GM06990 (cell line): ENCODE data around the gene PNMA1.

Experiments used
- DNase-seq: peaks from one replicate; pipeline ENCODE4 v3.0.0-alpha.2; 2011; ENCODE audit not compliant: insufficient read length; ENCODE audit errors: extremely low read depth
- H3K27me3 ChIP-seq: replicated peaks from 2 replicates; pipeline ENCODE4 v1.6.0; 2011; ENCODE audit warnings: low read length; ENCODE audit not compliant: control insufficient read depth, insufficient read depth
- H3K36me3 ChIP-seq: 2 replicates; pipeline ENCODE4 v1.5.1; 2011; ENCODE audit warnings: low read length; ENCODE audit not compliant: control insufficient read depth, insufficient read depth
- H3K4me3 ChIP-seq: replicated peaks from 2 replicates; pipeline ENCODE4 v1.5.1; 2011; ENCODE audit warnings: low read depth, mild to moderate bottlenecking, control low read depth, low read length
- TF ChIP-seq, protein P1 (sequence below): IDR thresholded peaks from 2 replicates; pipeline ENCODE4 v1.5.1; 2011; ENCODE audit warnings: low read length, control low read depth, mild to moderate bottlenecking, inconsistent platforms; ENCODE audit not compliant: insufficient read depth, poor library complexity, severe bottlenecking

The PNMA1 gene

GRCh38 chr14:73759714-73760597 lies 45.8 kb upstream of the PNMA1 start:
- Histone ChIP-seq H3K4me3 (peak overlapping the region; percentile 89), H3K36me3 (0 out of 2 replicates have a peak, but pooled peaks cover 2% of the 10 kb centered on the region), H3K27me3 (no peaks in the 10 kb centered on the region)
- peak; percentile 97 for DNase-seq
- TF ChIP-seq, protein P1, sequence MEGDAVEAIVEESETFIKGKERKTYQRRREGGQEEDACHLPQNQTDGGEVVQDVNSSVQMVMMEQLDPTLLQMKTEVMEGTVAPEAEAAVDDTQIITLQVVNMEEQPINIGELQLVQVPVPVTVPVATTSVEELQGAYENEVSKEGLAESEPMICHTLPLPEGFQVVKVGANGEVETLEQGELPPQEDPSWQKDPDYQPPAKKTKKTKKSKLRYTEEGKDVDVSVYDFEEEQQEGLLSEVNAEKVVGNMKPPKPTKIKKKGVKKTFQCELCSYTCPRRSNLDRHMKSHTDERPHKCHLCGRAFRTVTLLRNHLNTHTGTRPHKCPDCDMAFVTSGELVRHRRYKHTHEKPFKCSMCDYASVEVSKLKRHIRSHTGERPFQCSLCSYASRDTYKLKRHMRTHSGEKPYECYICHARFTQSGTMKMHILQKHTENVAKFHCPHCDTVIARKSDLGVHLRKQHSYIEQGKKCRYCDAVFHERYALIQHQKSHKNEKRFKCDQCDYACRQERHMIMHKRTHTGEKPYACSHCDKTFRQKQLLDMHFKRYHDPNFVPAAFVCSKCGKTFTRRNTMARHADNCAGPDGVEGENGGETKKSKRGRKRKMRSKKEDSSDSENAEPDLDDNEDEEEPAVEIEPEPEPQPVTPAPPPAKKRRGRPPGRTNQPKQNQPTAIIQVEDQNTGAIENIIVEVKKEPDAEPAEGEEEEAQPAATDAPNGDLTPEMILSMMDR, result no peak

DNA sequence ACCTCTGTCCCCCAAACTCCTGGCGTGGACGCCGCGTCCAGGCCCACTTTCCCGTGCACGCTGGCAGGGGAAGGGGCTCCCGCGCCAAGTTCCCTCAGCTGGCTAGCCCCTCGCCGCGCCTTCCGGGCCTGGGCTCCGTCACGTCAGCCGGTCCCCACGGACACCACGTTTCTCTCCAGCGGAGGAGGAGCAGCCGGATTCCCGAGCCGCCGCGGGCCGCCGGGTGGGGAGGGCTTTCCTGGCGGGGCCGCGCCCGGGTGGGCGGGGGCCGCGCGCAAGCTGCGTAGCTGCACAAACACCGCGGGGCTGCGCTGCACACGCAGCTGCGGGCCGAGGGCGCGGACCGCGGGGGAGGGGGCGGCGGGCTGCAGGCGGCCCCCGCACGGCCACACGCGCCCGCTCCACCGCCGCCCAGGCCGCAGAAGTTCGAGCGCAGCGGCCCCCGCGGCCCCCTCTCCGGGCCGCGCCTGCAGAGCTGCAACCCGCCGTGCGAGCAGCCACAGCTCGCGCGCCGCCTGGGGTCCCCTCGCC lies 45.1 kb upstream of the PNMA1 start:
- TF ChIP-seq, protein P1, result no peak

GRCh38 chr14:73758392-73759182 lies 44.4 kb upstream of the PNMA1 start:
- TF ChIP-seq, protein P1, result peak; percentile 83
- Histone ChIP-seq H3K36me3 (0 out of 2 replicates have a peak, but pooled peaks cover 2% of the 10 kb centered on the region), H3K27me3 (no peaks in the 10 kb centered on the region), H3K4me3 (peak overlapping the region; percentile 89)
- peak; percentile 81 for DNase-seq

More for the DNA sequence above, 45.1 kb upstream of the PNMA1 start:
- Histone ChIP-seq H3K36me3 (0 out of 2 replicates have a peak, but pooled peaks cover 2% of the 10 kb centered on the region), H3K27me3 (no peaks in the 10 kb centered on the region), H3K4me3 (peak overlapping the region; percentile 89)
- peak; percentile 64 for DNase-seq

DNA sequence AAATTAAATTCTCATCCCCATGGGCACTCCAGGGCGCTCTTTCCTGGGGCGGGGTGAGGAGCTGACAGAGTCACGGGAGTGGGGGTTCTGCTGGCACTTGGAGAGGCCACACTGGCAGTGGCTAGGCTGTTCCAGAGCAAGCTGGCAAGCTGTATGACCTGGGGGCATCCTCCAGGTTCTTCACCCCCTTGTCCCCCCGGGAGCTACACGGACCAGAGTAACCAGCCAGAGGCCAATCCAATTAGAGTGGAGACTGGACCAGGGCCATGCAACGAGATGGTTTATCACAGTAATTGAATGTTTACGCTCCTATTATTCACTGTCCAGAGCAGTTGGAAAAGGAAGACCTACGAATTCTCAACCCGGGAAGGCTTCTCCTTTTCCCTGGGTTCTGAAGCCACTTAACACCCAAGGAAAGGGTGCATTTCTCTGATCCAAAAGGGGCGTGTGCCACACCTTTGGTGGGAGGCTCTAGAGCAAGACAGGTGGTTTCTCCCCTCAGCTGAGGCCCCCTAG lies 43.8 kb upstream of the PNMA1 start:
- DNase-seq, result no peak
- no peaks in the 10 kb centered on the region for H3K27me3 ChIP-seq
- 0 out of 2 replicates have a peak, but pooled peaks cover 2% of the 10 kb centered on the region for H3K36me3 ChIP-seq
- TF ChIP-seq, protein P1, result no peak
- peak overlapping the region; percentile 89 for H3K4me3 ChIP-seq

DNA sequence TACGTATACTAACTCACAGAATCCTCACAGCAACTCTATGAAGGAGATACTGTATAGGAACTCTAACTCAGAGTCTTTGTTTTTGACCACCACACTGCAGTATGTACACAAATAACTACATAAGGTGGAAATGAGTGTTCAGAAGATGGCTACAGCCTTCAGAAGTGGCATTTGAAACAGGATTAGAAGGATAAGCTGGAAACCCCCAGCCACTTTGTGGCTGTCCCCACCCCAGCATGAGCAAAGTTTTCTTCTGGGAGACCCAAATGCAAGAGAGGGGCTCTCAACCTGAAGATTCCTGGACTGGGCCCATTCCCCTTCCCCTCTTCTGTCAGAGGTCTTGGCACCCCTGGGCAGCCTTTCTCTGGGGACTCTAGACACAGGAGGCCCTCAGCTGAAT lies 43.2 kb upstream of the PNMA1 start:
- TF ChIP-seq, protein P1, result no peak
- no peak for DNase-seq
- H3K27me3 ChIP-seq, result no peaks in the 10 kb centered on the region
- peak overlapping the region; percentile 89 for H3K4me3 ChIP-seq
- H3K36me3 ChIP-seq, result 0 out of 2 replicates have a peak, but pooled peaks cover 2% of the 10 kb centered on the region
